Testis (tissue), 2 donors: ENCODE results near the gene GAK.

Experiments used
- CTCF ChIP-seq, 3 experiments: fragments of 450-650 bp in 2 of 3; fragments of 200-600 bp in 1 of 3; sonication (generic) in 1 of 3; IDR thresholded peaks; one replicate each; pipeline ENCODE4 v1.5.1; 2016 to 2019; ENCODE audit warnings: antibody characterized with exemption in 3 of 3, mild to moderate bottlenecking in 2 of 3, moderate library complexity in 1 of 3
- POLR2A ChIP-seq: fragments of 450-650 bp; IDR thresholded peaks from one replicate; pipeline ENCODE4 v1.6.1; 2017; ENCODE audit warnings: antibody characterized with exemption, mild to moderate bottlenecking, moderate library complexity

GRCh38 chr4:868421-868820, 63.7 kb downstream of the GAK start:
- TF ChIP-seq POLR2A (no peak), CTCF (IDR thresholded peaks at IDR 0.05) (no peak)
